GM18508 (cell line): ENCODE measurements around the gene GPALPP1.
"Not testable (repeated sequence)": the region's sequence is repeated elsewhere in the genome, so short reads cannot be mapped to it uniquely, and the experiment has no call there.

Experiments used
- ATAC-seq: cut with Tn5 transposase; IDR thresholded peaks from one replicate; pipeline ENCODE4 v1.9.1; 2021; ENCODE audit warnings: moderate number of reproducible peaks; ENCODE audit not compliant: insufficient read depth, unreplicated experiment

The GPALPP1 gene

GRCh38 chr13:45004096-45004495 is 14.8 kb downstream of the GPALPP1 start:
- no peak for ATAC-seq

GRCh38 chr13:45007225-45007624 is 17.9 kb downstream of the GPALPP1 start:
- ATAC-seq, result no peak

- no peak for ATAC-seq
Observed at GRCh38 chr13:45007823-45008222, 18.5 kb downstream of the GPALPP1 start.

- no peak for ATAC-seq
Observed at GRCh38 chr13:45011198-45011597, 21.9 kb downstream of the GPALPP1 start.

- ATAC-seq, result no peak
Observed at GRCh38 chr13:45015300-45015699, 26.0 kb downstream of the GPALPP1 start.

- no peak for ATAC-seq
Observed at GRCh38 chr13:45016792-45017425, 27.6 kb downstream of the GPALPP1 start.

- not testable (repeated sequence) for ATAC-seq
Observed at GRCh38 chr13:45019981-45020380, 30.6 kb downstream of the GPALPP1 start.

- ATAC-seq, result no peak
Observed at GRCh38 chr13:45021250-45021649, 31.9 kb downstream of the GPALPP1 start.

GRCh38 chr13:45024847-45025246 is 35.5 kb downstream of the GPALPP1 start:
- no peak for ATAC-seq

GRCh38 chr13:45034342-45034741 is 45.0 kb downstream of the GPALPP1 start:
- no peak for ATAC-seq

- no peak for ATAC-seq
Observed at GRCh38 chr13:45036206-45036605, 46.9 kb downstream of the GPALPP1 start.

GRCh38 chr13:45040173-45040572 is 50.8 kb downstream of the GPALPP1 start:
- ATAC-seq, result no peak

- no peak for ATAC-seq
Observed at GRCh38 chr13:45040622-45041021, 51.3 kb downstream of the GPALPP1 start.

GRCh38 chr13:45042539-45042938 is 53.2 kb downstream of the GPALPP1 start:
- ATAC-seq, result no peak

GRCh38 chr13:45046445-45046844 is 57.1 kb downstream of the GPALPP1 start:
- ATAC-seq, result no peak

- no peak for ATAC-seq
Observed at GRCh38 chr13:45047394-45048310, 58.3 kb downstream of the GPALPP1 start.

- ATAC-seq, result peak; percentile 52
Observed at GRCh38 chr13:45048890-45049407, 59.6 kb downstream of the GPALPP1 start.

GRCh38 chr13:45049478-45049877 is 60.1 kb downstream of the GPALPP1 start:
- ATAC-seq, result no peak

- no peak for ATAC-seq
Observed at GRCh38 chr13:45051315-45051714, 62.0 kb downstream of the GPALPP1 start.

- ATAC-seq, result peak; percentile 86
Observed at GRCh38 chr13:45055198-45055901, 66.0 kb downstream of the GPALPP1 start.
